ENCODE results near the gene FCGR2B.

DNA sequence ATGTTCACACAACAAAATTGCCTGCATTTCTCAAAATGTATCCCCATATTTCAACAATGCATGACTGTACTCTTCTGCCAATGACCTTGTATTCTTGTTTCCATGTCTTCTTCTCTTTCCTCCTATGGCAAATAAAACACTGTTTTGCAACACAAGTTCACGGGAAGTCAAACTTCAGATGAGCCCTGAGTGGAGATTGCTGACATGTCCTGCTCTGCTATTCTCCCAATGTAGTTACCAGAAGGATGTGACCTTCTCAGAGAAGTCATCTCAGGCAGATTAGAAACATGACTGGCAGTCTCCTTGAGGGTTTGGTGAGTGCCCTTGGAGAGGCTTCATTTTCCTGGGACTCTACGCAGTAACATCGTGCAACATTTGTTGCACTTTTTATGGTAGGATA, 15.6 kb downstream of the FCGR2B start:
- TF ChIP-seq, protein P1, sequence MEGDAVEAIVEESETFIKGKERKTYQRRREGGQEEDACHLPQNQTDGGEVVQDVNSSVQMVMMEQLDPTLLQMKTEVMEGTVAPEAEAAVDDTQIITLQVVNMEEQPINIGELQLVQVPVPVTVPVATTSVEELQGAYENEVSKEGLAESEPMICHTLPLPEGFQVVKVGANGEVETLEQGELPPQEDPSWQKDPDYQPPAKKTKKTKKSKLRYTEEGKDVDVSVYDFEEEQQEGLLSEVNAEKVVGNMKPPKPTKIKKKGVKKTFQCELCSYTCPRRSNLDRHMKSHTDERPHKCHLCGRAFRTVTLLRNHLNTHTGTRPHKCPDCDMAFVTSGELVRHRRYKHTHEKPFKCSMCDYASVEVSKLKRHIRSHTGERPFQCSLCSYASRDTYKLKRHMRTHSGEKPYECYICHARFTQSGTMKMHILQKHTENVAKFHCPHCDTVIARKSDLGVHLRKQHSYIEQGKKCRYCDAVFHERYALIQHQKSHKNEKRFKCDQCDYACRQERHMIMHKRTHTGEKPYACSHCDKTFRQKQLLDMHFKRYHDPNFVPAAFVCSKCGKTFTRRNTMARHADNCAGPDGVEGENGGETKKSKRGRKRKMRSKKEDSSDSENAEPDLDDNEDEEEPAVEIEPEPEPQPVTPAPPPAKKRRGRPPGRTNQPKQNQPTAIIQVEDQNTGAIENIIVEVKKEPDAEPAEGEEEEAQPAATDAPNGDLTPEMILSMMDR (IDR thresholded peaks at IDR 0.05; ENCODE audit: insufficient read depth, low read depth, low read length): no peak
- no peak for TF ChIP-seq EZH2 (IDR thresholded peaks at IDR 0.05; ENCODE audit: insufficient read depth, low read length)
